KBM-7 (cell line): Measurements from ENCODE around the gene SASH3.

ENCODE experiments used
- DNase-seq: peaks from one replicate; pipeline ENCODE4 v3.0.0-alpha.2; 2015
- in situ Hi-C: fragments of 300-500 bp; cut with MboI; formaldehyde crosslinking; loops from 2 replicates; pipeline ENCODE4 v1.14.3; 2020; ENCODE audit warnings: low sequenced_read_pairs, low pct_unique_long_range_greater_than_20kb, mixed read lengths

The SASH3 gene

DNA sequence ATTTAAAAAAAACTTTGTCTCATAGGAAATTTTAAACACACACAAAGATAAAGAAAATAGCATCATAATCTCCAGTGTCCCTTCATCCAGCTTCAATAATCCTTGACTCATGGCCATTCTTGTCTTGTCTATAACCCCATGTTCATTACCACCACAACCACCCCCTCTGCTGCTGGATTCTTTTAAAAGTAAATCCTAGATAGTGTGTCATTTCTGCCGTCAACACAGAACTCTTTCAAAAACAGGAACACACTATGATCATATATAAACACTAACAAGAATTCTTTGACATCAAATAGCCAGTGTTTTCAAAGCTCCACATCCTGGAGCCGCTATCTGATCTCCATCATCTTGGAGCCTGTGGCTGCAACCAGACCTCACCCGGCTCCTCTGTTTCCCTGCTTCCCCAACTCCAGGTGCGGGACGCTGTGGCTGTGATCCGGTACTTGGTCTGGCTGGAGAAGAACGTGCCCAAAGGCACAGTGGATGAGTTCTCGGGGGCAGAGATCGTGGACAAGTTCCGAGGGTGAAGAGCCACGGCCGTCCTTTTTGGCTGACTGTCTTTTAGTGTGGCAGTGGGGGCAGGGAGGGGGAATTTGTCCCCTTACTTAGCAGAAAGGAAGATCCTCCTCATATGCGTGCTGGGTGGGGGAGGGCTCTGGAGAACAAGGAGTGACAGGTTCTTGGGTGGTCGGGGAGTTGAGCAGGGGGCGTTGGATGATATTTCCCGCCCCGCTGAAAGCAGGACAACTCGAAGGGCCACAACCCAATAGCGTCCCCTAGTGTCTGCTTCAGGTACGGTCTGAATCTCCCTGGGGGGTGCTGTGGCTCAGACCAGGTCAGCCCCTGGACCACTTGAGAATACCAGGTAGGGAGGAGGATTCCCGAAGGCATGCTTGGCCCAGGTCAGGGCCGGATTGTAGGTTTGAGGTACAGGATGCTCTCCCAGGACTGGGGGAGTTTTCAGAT is 25.4 kb upstream of the SASH3 start:
- DNase-seq, result peak; percentile 67
- in situ Hi-C loops, result no loop called here

DNA sequence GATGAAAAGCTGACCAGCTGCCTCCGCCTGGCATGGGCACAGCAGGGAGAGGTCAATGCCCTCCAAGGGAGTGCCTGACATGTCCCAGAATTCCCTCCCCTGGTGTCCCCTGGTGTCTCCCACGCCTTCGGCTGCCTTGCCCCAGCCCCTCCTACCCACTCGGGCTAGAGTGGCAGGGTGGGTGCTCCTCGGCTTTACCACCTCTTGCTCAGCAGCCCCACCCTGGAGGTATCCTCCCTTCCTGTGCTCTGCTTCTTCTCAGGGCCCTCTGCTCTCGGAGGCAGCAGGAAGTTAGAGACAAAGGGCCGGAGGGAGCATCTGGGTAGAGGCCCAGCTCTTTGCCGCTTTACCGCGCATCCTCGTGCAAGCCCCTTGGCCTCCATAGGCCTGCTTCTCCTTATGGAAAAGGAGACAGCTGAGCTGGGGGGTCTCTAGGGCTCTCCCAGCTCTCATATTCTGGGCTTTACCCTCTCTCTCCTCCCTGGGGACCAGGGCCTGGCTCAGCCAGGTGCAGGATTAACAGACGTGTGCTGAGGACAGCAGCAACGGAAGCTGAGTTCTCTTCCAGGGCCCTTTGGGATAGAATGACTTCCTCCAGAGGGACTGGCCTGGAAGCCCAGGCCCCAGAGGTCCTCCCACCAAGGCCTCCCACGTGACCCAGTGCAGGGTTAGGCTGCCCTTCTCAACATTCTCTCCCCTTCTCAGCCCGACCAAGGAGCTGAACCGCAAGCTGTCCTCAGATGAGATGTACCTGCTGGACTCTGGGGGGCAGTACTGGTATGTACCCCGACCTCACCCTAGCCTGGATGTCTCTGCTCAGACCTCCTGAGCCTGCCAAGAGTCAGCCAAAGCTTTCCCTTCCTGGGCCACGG is 23.7 kb upstream of the SASH3 start:
- peak; percentile 72 for DNase-seq
- in situ Hi-C loops, result no loop called here

GRCh38 chrX:129759576-129760061 is 20.1 kb upstream of the SASH3 start:
- DNase-seq, result peak; percentile 61
- in situ Hi-C loops, result no loop called here

DNA sequence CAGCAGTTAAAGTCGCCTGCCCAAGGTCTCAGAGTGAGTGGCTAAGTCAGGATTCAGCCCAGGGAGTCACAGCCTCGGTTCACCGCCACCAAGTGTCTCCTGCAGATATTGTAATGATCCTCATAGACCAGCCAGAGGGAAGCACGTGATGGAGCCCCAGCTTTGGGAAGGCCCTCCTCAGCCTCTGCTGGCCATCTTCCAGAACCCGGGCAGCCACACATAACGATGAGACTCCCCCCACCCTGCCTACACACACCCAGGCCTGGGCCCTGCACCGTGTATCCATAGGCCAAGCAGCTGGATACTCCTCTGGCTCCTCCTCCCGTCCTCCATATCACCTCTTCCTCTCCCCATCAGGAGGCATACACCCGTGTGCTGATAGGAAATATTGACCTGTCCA is 19.6 kb upstream of the SASH3 start:
- in situ Hi-C loops, result no loop called here
- DNase-seq, result peak; percentile 35

- DNase-seq, result no peak
- in situ Hi-C loops, result no loop called here
Measured at GRCh38 chrX:129760981-129761380, 18.8 kb upstream of the SASH3 start.

DNA sequence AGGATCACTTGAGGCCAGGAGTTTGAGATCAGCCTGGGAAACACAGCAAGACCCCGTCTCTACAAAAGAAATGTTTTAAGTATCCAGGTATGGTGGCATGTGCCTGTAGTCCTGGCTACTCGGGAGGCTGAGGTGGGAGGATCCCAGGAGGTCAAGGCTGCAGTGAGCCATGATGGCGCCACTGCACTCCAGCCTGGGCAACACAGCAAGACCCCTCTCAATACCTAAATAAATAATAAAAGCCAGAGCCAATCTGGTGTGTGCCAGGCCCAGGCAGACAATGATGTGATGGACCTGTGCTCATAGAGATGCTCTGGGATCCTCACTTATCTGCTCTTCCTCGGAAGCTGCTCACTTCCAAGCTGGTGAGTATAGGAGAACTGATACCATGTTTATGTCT is 18.2 kb upstream of the SASH3 start:
- no peak for DNase-seq
- in situ Hi-C loops, result no loop called here

- DNase-seq, result no peak
Measured at GRCh38 chrX:129762448-129762847, 17.3 kb upstream of the SASH3 start.

GRCh38 chrX:129763666-129764065 is 16.1 kb upstream of the SASH3 start:
- in situ Hi-C loops, result no loop called here

More at GRCh38 chrX:129762448-129762847, 17.3 kb upstream of the SASH3 start:
- in situ Hi-C loops, result no loop called here

GRCh38 chrX:129768186-129768585 is 11.6 kb upstream of the SASH3 start:
- DNase-seq, result no peak
- in situ Hi-C loops, result no loop called here

More at GRCh38 chrX:129763666-129764065, 16.1 kb upstream of the SASH3 start:
- DNase-seq, result no peak

DNA sequence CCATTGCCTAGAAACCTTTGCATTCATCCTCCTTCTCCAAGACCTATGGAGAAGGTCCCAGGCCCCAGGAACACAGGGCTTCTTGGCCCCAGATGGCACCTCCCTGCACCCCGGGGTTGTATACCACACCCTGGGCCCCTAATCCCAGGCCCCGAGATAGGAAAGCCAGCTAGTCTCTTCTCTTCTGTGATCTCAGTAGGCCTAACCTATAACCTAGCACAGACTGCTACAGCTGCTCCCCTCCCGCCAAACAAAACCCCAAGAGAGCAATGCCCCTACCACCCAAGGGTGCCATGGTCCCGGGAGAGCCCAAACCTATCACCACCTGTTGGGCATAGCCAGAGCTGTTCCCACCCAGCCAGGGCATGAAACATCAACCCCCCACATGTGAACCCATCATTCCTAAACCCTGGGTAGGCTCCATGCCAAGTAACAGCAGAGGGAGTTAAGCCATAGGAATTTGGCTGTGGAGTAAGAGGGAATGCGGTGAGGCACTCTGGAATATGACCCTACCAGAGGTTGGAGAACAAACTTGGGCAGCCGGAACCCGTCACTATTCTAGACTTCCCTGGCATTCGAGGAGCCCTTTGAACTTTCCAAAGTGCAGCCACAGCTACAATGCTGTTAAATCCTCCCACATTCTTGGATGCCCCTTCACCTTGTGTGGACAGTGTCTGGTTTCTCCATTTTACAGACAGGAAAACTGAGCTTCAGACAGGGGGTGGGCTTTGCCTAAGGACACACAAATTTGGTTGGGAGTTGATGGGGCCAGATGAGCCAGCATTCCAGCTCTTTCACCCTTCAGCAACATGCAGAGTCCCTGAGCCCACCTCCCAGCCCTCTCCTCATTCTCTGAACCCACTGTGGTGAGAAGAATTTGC is 10.9 kb upstream of the SASH3 start:
- DNase-seq, result no peak
- in situ Hi-C loops, result no loop called here

DNA sequence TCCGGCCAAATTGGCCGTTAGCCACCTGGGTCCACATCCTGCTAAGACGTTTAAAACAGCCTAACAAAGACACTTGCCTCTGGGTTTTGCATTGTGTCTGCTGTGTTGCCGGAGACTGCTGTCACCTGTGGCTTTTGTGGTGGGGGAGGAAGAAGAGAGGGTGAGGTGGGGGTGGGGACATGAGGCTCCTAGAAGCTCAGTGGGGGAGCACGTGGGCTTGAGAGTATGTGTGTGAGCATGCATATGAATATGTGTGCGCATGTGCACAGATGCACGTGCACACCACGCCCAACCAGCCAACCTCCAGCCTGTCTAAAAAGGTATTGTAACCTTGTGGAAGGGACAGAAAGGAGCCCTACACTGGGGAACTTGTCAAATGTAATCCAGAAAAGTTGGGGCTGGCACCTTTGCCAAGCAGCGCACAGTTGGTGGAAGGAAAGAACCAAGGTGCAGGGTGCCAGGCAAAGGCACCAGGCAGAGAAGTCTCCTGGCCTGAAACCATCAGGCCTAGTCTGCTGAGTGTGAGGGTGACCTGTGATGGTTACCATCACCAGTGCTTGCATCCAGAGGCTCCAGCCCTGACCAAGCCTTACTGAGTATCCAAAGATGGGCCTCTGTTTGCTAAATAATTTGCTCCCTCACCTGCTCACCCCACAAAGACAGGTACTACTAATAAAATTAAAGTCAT is 10.1 kb upstream of the SASH3 start:
- in situ Hi-C loops, result no loop called here
- peak; percentile 87 for DNase-seq

- DNase-seq, result no peak
- in situ Hi-C loops, result no loop called here
Measured at GRCh38 chrX:129771266-129771995, 8.3 kb upstream of the SASH3 start.

DNA sequence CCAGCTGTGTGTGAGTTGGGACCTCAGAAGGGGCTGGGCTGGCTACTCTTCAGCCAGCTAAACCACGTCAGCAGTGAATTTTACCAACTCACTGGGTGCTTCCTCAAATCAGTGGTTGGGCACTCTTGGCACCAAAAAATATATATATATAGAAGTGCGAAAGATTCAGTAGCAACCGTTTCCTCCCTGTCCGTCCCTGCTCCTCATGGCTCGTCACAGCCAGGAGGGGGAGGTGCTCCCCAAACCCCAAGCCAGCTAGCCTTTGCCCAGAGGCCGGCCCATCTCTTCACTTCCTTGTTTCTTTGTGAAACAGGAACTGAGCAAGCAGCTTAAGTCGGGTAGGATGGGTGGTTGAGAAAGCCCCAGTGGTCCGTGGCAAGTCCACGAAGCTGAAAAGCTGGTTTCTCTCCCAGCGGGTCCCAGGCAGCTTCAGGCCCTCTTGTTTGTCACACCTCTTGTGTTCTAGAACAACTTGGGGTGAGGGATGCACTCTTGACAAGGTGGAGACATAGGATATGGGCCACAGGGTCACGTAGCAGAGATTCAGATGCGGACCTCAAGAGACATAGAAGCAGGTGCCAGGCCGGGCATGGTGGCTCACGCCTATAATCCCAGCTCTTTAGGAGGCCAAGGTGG is 6.8 kb upstream of the SASH3 start:
- in situ Hi-C loops, result no loop called here
- DNase-seq, result peak; percentile 97

DNA sequence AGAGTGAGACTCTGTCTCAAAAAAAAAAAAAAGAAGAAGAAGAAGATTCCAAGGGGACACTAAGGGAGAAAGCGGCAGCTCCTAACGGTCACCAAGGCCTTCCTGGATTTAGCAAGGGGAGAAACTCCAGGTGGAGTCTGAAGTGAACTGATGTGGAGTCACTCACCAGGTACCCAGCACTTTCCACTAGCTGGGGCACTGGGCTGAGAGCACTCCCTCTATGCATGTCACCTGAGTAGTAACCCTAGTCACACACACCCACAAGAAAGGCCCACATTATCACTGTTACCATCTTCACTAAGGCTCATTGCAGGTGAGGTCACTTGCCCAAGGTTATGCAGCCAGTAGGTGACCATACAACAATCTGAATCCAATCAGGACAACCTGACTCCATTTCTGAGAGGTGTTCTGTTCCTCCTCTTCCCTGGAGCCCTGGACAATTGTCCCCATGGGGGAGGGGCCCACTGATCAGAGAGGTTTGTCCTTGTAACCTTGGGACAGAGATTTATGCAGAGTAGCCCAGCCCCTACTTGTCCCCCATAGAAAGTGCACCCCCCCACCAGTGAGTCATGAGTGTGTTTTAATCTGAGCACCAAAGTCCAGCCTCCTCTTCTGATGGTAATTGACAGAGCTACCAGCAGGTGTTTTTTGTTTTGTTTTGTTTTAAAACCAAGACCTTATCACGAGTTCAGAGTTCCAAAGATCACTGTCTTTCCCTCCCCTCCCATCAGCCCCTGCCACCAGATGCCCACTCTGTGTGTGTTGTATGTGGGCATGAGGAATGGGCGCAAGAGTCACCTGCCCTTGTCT is 5.9 kb upstream of the SASH3 start:
- no peak for DNase-seq
- in situ Hi-C loops, result no loop called here

GRCh38 chrX:129777218-129778030 is 2.3 kb upstream of the SASH3 start:
- peak; percentile 95 for DNase-seq
- in situ Hi-C loops, result no loop called here
